ENCODE results near the gene KRTAP2-1.

DNA sequence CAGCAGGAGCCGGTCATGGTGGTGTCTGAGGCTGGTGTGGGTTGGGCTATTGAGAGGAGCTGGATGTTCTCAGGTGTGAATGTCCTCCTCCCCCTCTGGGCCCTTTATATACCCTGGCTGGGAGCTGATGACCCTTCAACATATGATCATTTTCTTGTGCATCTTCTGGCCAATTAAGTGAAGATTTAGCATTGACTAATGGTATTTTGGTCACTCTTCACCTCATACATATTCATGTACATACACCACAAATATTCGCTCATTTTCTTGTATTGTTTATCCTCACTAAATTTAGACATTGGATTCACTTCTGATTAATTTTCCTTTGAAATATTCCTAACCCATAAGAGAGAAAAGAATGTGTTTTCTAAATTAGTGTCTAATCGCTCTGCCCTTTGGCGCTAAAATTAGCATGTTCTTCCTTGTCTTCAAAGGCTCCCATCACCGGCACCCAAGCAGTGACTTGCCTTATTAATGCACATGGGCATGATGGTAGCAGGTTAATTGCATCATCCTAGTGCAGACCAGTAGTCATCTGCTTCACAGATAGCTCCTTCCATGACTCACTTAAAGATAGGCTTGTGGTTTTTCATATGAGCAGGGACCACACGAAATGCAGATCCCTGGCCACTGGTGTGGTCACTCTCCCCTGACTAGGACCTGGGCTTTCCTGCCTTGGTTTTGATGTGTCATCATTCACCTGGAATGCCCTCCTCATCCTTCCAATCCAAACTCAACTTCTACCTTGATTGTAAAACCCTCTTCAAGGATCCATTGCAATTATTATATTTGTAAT is 18.9 kb upstream of the KRTAP2-1 start, which contains the start of gene KRTAP2-4:
- TF ChIP-seq, protein P1, sequence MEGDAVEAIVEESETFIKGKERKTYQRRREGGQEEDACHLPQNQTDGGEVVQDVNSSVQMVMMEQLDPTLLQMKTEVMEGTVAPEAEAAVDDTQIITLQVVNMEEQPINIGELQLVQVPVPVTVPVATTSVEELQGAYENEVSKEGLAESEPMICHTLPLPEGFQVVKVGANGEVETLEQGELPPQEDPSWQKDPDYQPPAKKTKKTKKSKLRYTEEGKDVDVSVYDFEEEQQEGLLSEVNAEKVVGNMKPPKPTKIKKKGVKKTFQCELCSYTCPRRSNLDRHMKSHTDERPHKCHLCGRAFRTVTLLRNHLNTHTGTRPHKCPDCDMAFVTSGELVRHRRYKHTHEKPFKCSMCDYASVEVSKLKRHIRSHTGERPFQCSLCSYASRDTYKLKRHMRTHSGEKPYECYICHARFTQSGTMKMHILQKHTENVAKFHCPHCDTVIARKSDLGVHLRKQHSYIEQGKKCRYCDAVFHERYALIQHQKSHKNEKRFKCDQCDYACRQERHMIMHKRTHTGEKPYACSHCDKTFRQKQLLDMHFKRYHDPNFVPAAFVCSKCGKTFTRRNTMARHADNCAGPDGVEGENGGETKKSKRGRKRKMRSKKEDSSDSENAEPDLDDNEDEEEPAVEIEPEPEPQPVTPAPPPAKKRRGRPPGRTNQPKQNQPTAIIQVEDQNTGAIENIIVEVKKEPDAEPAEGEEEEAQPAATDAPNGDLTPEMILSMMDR (IDR thresholded peaks at IDR 0.05): no peak
- TF ChIP-seq POLR2A (IDR thresholded peaks at IDR 0.05): no peak
